HepG2 (cell line): ENCODE measurements around the gene H2AZ1. TPM values are rescaled to one million over a fixed set of nuclear protein-coding genes. Genes with fewer than 3 reads are reported as not detected.

Experiments
- ATAC-seq: fragments of 200-7000 bp; cut with Tn5 transposase; 3 replicates; pipeline ENCODE4 v1.9.1; 2020; ENCODE audit warnings: mild to moderate bottlenecking, moderate library complexity
- BruUV-seq: library from RNA; stranded (reverse); fragments of 400-500 nt; replicated peaks from 2 replicates; lab custom pipeline; 2021; lab: Mats Ljungman, UMichigan
- CTCF ChIA-PET: fragments of 300-600 bp; formaldehyde crosslinking; extraction: SDS; loops from one replicate; lab custom pipeline; 2021; ENCODE audit warnings: low total read pairs, inconsistent platforms, low intra/inter-chr PET ratio; lab: Yijun Ruan, JAX
- POLR2A ChIA-PET: fragments of 350-600 bp; sonication (Branson Sonifier 250); formaldehyde crosslinking; loops from one replicate; lab custom pipeline; 2020; ENCODE audit warnings: antibody characterized with exemption, inconsistent platforms; lab: Yijun Ruan, JAX
- DNase-seq: peaks from one replicate; pipeline ENCODE4 v3.0.0-alpha.2; 2015; ENCODE audit warnings: low spot score
- FAIRE-seq: peaks from 3 replicates; lab custom pipeline; 2011; peaks lifted over from hg19 to GRCh38; lab: Jason Lieb, UNC
- H2AFZ ChIP-seq: one replicate; pipeline ENCODE4 v1.6.1; 2011; ENCODE audit warnings: low read length, inconsistent platforms
- H3K27ac ChIP-seq: fragments of 300-600 bp; 3 replicates; pipeline ENCODE4 v1.8.0; 2011; ENCODE audit warnings: mixed run types, mild to moderate bottlenecking, mixed read lengths, low read length, inconsistent platforms; ENCODE audit not compliant: insufficient read depth; ENCODE audit errors: extremely low read length
- H3K27me3 ChIP-seq, 2 experiments: fragments of 200-600 bp in 1 of 2; 2 replicates in 1 of 2; 3 replicates in 1 of 2; pipeline versions ENCODE4 v1.6.0 to v1.8.0; 2011; ENCODE audit warnings: low read length in 2 of 2, mild to moderate bottlenecking in 2 of 2, moderate library complexity in 2 of 2, inconsistent platforms in 1 of 2; ENCODE audit not compliant: insufficient read depth in 2 of 2, control insufficient read depth in 1 of 2
- H3K36me3 ChIP-seq, 2 experiments: fragments of 200-600 bp in 1 of 2; replicated peaks in 1 of 2; 2 replicates in 1 of 2; 3 replicates in 1 of 2; pipeline versions ENCODE4 v1.5.1 to v1.8.0; 2011; ENCODE audit warnings: low read length in 2 of 2, inconsistent platforms in 1 of 2; ENCODE audit not compliant: insufficient read depth in 2 of 2, control insufficient read depth in 1 of 2
- H3K4me1 ChIP-seq: 2 replicates; pipeline ENCODE4 v1.5.1; 2012; ENCODE audit warnings: low read length, inconsistent platforms; ENCODE audit not compliant: insufficient read depth
- H3K4me2 ChIP-seq: 2 replicates; pipeline ENCODE4 v1.6.0; 2011; ENCODE audit warnings: low read depth, low read length, inconsistent platforms
- H3K4me3 ChIP-seq, 3 experiments: fragments of 200-600 bp in 1 of 3; sonication (generic), shearing (Covaris generic) in 1 of 3; replicated peaks in 1 of 3; 2 replicates each; pipeline ENCODE4 v1.5.1; 2011 to 2016; ENCODE audit warnings: low read length in 3 of 3, inconsistent platforms in 2 of 3, low read depth in 2 of 3, mild to moderate bottlenecking in 2 of 3, control low read depth in 1 of 3, mixed read lengths in 1 of 3; ENCODE audit not compliant: insufficient read depth in 1 of 3
- H3K79me2 ChIP-seq: one replicate; pipeline ENCODE4 v1.6.1; 2011; ENCODE audit warnings: low read length, inconsistent platforms; ENCODE audit not compliant: insufficient read depth
- H3K9ac ChIP-seq: 2 replicates; pipeline ENCODE4 v1.6.0; 2011; ENCODE audit warnings: mild to moderate bottlenecking, low read depth, low read length, inconsistent platforms; ENCODE audit not compliant: insufficient read depth
- H3K9me3 ChIP-seq: 2 replicates; pipeline ENCODE4 v1.5.1; 2012; ENCODE audit warnings: mild to moderate bottlenecking, low read length
- H4K20me1 ChIP-seq: 2 replicates; pipeline ENCODE4 v1.6.0; 2011; ENCODE audit warnings: inconsistent platforms, mild to moderate bottlenecking, low read length, moderate library complexity; ENCODE audit not compliant: insufficient read depth
- CSRNP1 ChIP-seq: sonication (generic); formaldehyde crosslinking; IDR thresholded peaks from 2 replicates; pipeline ENCODE4 v1.8.1; 2023; ENCODE audit warnings: mild to moderate bottlenecking, missing genetic modification reagents
- ESRRA ChIP-seq: sonication (generic); formaldehyde crosslinking; IDR thresholded peaks from 2 replicates; pipeline ENCODE4 v1.5.1; 2020; ENCODE audit warnings: mild to moderate bottlenecking, low read depth, missing genetic modification reagents
- GTF2F1 ChIP-seq: fragments of 150-350 bp; IDR thresholded peaks from 2 replicates; pipeline ENCODE4 v1.6.1; 2014; ENCODE audit warnings: low read length
- ZNF329 ChIP-seq: sonication (generic); formaldehyde crosslinking; IDR thresholded peaks from 2 replicates; pipeline ENCODE4 v1.9.0; 2021; ENCODE audit warnings: low read depth, mild to moderate bottlenecking, missing genetic modification reagents
- ZNF33B ChIP-seq: sonication (generic); formaldehyde crosslinking; IDR thresholded peaks from 2 replicates; pipeline ENCODE4 v1.5.1; 2020; ENCODE audit warnings: mild to moderate bottlenecking, missing genetic modification reagents
- ZNF367 ChIP-seq: sonication (generic); formaldehyde crosslinking; IDR thresholded peaks from 2 replicates; pipeline ENCODE4 v1.4.0; 2020; ENCODE audit warnings: missing genetic modification reagents, borderline replicate concordance
- ZNF574 ChIP-seq: sonication (generic); formaldehyde crosslinking; IDR thresholded peaks from 2 replicates; pipeline ENCODE4 v1.4.0; 2020; ENCODE audit warnings: missing genetic modification reagents
- WGBS: methylation state at CpG from one replicate; pipeline ENCODE4 v1.1.6; 2017; ENCODE audit warnings: low lambda C conversion rate; 5-methylcytosine and 5-hydroxymethylcytosine counted together
- in situ Hi-C: cut with HindIII; loops from 2 replicates; pipeline ENCODE4 v1.10.0; 2017; ENCODE audit warnings: low pct_unique_long_range_greater_than_20kb; ENCODE audit not compliant: extremely low pct_ligation_motif_present
- intact Hi-C: fragments of 100-400 bp; cut with micrococcal nuclease; formaldehyde crosslinking; loops from one replicate; pipeline ENCODE4 v1.10.0; 2022; ENCODE audit not compliant: unreplicated experiment
- polyA plus RNA-seq, 8 experiments: library from polyadenylated mRNA; depleted of rRNA in 3 of 8; stranded (reverse) in 7 of 8; unstranded in 1 of 8; fragments of >200 nt; fragmentation: Illumina TruSeq in 4 of 8; extraction: Trizol in 4 of 8; gene quantifications; 2 replicates each; pipeline versions ENCODE4 v1.2.1 to v1.2.3, GENCODE V29; 2011 to 2016; ENCODE audit warnings: low read depth in 4 of 8, missing spikeins in 1 of 8, mixed read lengths in 1 of 8; ENCODE audit not compliant: insufficient read depth in 1 of 8
- total RNA-seq, 5 experiments: library from RNA; depleted of rRNA; stranded (reverse); fragments of >200 nt; fragmentation: Illumina TruSeq; extraction: Trizol; gene quantifications; 2 replicates each; pipeline ENCODE4 v1.2.3, GENCODE V29; 2016; ENCODE audit warnings: low read depth in 1 of 5
- TF ChIP-seq, protein P1 (sequence below): sonication (generic); formaldehyde crosslinking; IDR thresholded peaks from 2 replicates; pipeline ENCODE4 v1.5.0; 2020; ENCODE audit warnings: mild to moderate bottlenecking, missing genetic modification reagents

The H2AZ1 gene
- total and polyA plus RNA-seq, 2 of the 13 experiments (the other 11 are each of a cell fraction or from before 2014, with no cell fraction given), result 301 to 574 TPM

- Histone ChIP-seq H3K36me3 (no peaks in the 10 kb centered on the region), H2AFZ (no peak overlapping the region), H3K9me3 (no peaks in the 10 kb centered on the region), H3K4me2 (no peak overlapping the region), H3K27ac (no peak overlapping the region), H3K79me2 (no peaks in the 10 kb centered on the region), H4K20me1 (no peaks in the 10 kb centered on the region), H3K4me3 (no peak overlapping the region), H3K4me1 (no peaks in the 10 kb centered on the region), H3K9ac (no peak overlapping the region), H3K27me3 (no peaks in the 10 kb centered on the region)
- ATAC-seq, result no peak
- no peak for FAIRE-seq
- TF ChIP-seq GTF2F1 (no peak), ZNF33B (CRISPR knock-in tag) (no peak), CSRNP1 (CRISPR knock-in tag) (no peak), ZNF574 (CRISPR knock-in tag) (no peak), ZNF329 (CRISPR knock-in tag) (no peak), ESRRA (CRISPR knock-in tag) (no peak), ZNF367 (CRISPR knock-in tag) (no peak)
- TF ChIP-seq, protein P1, sequence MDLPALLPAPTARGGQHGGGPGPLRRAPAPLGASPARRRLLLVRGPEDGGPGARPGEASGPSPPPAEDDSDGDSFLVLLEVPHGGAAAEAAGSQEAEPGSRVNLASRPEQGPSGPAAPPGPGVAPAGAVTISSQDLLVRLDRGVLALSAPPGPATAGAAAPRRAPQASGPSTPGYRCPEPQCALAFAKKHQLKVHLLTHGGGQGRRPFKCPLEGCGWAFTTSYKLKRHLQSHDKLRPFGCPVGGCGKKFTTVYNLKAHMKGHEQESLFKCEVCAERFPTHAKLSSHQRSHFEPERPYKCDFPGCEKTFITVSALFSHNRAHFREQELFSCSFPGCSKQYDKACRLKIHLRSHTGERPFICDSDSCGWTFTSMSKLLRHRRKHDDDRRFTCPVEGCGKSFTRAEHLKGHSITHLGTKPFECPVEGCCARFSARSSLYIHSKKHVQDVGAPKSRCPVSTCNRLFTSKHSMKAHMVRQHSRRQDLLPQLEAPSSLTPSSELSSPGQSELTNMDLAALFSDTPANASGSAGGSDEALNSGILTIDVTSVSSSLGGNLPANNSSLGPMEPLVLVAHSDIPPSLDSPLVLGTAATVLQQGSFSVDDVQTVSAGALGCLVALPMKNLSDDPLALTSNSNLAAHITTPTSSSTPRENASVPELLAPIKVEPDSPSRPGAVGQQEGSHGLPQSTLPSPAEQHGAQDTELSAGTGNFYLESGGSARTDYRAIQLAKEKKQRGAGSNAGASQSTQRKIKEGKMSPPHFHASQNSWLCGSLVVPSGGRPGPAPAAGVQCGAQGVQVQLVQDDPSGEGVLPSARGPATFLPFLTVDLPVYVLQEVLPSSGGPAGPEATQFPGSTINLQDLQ (CRISPR knock-in tag), result no peak
- DNase-seq, result no peak
- in situ Hi-C loops, result no loop called here
- intact Hi-C loops, result no loop called here
- no TSS peak for BruUV-seq
- ChIA-PET POLR2A (no interaction called here), CTCF (no interaction called here)
- WGBS, result 3% methylated on average over 4 of the region's 4 CpGs
Observed at GRCh38 chr4:99986792-99987191, 36.7 kb upstream of the H2AZ1 start.
